Smooth muscle cell (in vitro differentiated cells): ENCODE results near the gene PPP1R13B. TPM values are rescaled to one million over a fixed set of nuclear protein-coding genes. Genes with fewer than 3 reads are reported as not detected.

Experiments used
- DNase-seq: peaks from one replicate; lab custom pipeline; 2025; ENCODE audit not compliant: unreplicated experiment; lab: John Stamatoyannopoulos, UW
- H2AFZ ChIP-seq: fragments of 200-600 bp; sonication (generic); 2 replicates; pipeline ENCODE4 v1.6.0; 2016; ENCODE audit warnings: antibody characterized with exemption, low read depth, mild to moderate bottlenecking
- H3F3A ChIP-seq: fragments of 200-600 bp; sonication (generic); 2 replicates; pipeline ENCODE4 v1.6.0; 2017; ENCODE audit warnings: antibody characterized with exemption, low read depth
- H3K27ac ChIP-seq: fragments of 200-600 bp; sonication (generic); 2 replicates; pipeline ENCODE4 v1.5.1; 2016; ENCODE audit warnings: low read depth, mild to moderate bottlenecking
- H3K27me3 ChIP-seq: fragments of 200-600 bp; sonication (generic); 2 replicates; pipeline ENCODE4 v1.6.1; 2016; ENCODE audit warnings: low read depth, mild to moderate bottlenecking
- H3K36me3 ChIP-seq: fragments of 200-600 bp; sonication (generic); 2 replicates; pipeline ENCODE4 v1.5.1; 2016; ENCODE audit warnings: low read depth
- H3K4me1 ChIP-seq: fragments of 200-600 bp; sonication (generic); 2 replicates; pipeline ENCODE4 v1.5.1; 2016; ENCODE audit warnings: low read depth
- H3K4me2 ChIP-seq: fragments of 200-600 bp; sonication (generic); 2 replicates; pipeline ENCODE4 v1.6.0; 2016; ENCODE audit warnings: mild to moderate bottlenecking
- H3K4me3 ChIP-seq: fragments of 200-600 bp; sonication (generic); 2 replicates; pipeline ENCODE4 v1.5.1; 2016; ENCODE audit warnings: mild to moderate bottlenecking
- H3K79me2 ChIP-seq: fragments of 200-600 bp; sonication (generic); 2 replicates; pipeline ENCODE4 v1.6.0; 2016; ENCODE audit warnings: low read depth, mild to moderate bottlenecking
- H3K9ac ChIP-seq: fragments of 200-600 bp; sonication (generic); 2 replicates; pipeline ENCODE4 v1.6.0; 2016; ENCODE audit warnings: low read depth
- H3K9me3 ChIP-seq: fragments of 200-600 bp; sonication (generic); replicated peaks from 2 replicates; pipeline ENCODE4 v1.5.1; 2016; ENCODE audit warnings: low read depth
- H4K20me1 ChIP-seq: fragments of 200-600 bp; sonication (generic); 2 replicates; pipeline ENCODE4 v1.6.0; 2016; ENCODE audit warnings: low read depth
- WGBS: methylation state at CpG from one replicate; pipeline ENCODE4 v1.1.7; 2016; ENCODE audit warnings: low lambda C conversion rate; 5-methylcytosine and 5-hydroxymethylcytosine counted together
- polyA plus RNA-seq: library from polyadenylated mRNA; unstranded; fragments of >200 nt; fragmentation: Nextera tagmentation; extraction: Ambion mirVana; gene quantifications from 2 replicates; pipeline ENCODE4 v1.2.1, GENCODE V29; 2016
- small RNA-seq: library from RNA; depleted of rRNA; stranded (forward); fragments of <200 nt; gene quantifications from one replicate; pipeline ENCODE3, GENCODE V24; 2014
- total RNA-seq: library from RNA; depleted of rRNA; stranded (reverse); fragments of >200 nt; gene quantifications from 2 replicates; pipeline ENCODE4 v1.2.3, GENCODE V29; 2014
- TF ChIP-seq, protein P1 (sequence below): fragments of 200-600 bp; sonication (generic); IDR thresholded peaks from 2 replicates; pipeline ENCODE4 v1.5.1; 2017; ENCODE audit warnings: borderline replicate concordance, mild to moderate bottlenecking, antibody characterized with exemption; ENCODE audit not compliant: insufficient read depth, poor library complexity, severe bottlenecking

PPP1R13B gene
- total and polyA plus RNA-seq, 2 experiments from 2014 or later: 2.3 to 4.3 TPM

DNA sequence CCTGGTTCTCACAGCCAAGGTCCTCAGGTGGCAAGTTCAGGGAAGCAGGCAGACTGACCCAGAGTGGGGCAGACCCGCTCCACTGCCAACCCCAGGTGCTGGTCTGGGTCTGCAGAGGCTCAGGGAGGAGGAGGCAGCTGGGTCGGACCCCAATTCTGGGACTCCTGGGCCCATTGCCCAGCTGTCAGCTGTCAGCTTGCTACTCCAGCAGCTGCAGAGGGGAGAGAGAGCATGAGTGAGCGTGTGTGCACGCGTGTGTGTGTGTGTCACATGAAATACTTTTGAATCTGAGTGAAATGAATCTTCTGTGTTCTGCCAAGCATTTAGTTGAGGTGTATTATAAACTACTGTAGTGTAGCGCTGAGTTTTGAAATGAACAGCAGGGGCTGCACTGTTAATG lies 162.9 kb downstream of the PPP1R13B start:
- H3K27me3 ChIP-seq: no peaks in the 10 kb centered on the region
- H2AFZ ChIP-seq: no peak overlapping the region
- WGBS: 98% methylated on average over 6 of the region's 6 CpGs
- no peak overlapping the region for H3K27ac ChIP-seq
- H3K4me2 ChIP-seq: no peak overlapping the region
- no peak overlapping the region for H3K9ac ChIP-seq
- H3K4me3 ChIP-seq: no peak overlapping the region
- DNase-seq: no peak
- H3K9me3 ChIP-seq: no peaks in the 10 kb centered on the region
- peaks cover 23% of the 10 kb centered on the region for H3K36me3 ChIP-seq
- H3K79me2 ChIP-seq: peaks cover 31% of the 10 kb centered on the region
- no peaks in the 10 kb centered on the region for H3K4me1 ChIP-seq
- peaks cover 98% of the 10 kb centered on the region for H4K20me1 ChIP-seq
- H3F3A ChIP-seq: peaks cover 3% of the 10 kb centered on the region
- TF ChIP-seq, protein P1, sequence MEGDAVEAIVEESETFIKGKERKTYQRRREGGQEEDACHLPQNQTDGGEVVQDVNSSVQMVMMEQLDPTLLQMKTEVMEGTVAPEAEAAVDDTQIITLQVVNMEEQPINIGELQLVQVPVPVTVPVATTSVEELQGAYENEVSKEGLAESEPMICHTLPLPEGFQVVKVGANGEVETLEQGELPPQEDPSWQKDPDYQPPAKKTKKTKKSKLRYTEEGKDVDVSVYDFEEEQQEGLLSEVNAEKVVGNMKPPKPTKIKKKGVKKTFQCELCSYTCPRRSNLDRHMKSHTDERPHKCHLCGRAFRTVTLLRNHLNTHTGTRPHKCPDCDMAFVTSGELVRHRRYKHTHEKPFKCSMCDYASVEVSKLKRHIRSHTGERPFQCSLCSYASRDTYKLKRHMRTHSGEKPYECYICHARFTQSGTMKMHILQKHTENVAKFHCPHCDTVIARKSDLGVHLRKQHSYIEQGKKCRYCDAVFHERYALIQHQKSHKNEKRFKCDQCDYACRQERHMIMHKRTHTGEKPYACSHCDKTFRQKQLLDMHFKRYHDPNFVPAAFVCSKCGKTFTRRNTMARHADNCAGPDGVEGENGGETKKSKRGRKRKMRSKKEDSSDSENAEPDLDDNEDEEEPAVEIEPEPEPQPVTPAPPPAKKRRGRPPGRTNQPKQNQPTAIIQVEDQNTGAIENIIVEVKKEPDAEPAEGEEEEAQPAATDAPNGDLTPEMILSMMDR: no peak

Small RNA genes lying within 50 kb of the gene (small RNA-seq; reads per million reads assigned to genes)
- gene RF00019 (not detected), gene RF00280 (not detected)

Other genes starting within 250 kb of the PPP1R13B start
- 184 and 224 TPM in 2 replicates for gene KLC1, start 218.4 kb downstream of the PPP1R13B start, total RNA-seq
- 167 and 180 TPM in 2 replicates for gene KLC1, start 218.4 kb downstream of the PPP1R13B start, polyA plus RNA-seq
- 4.9 and 10.5 TPM in 2 replicates for gene XRCC3, start 132.1 kb downstream of the PPP1R13B start, total RNA-seq
- gene XRCC3, start 132.1 kb downstream of the PPP1R13B start, polyA plus RNA-seq: 8.3 and 10.0 TPM in 2 replicates
- 33.9 and 42.6 TPM in 2 replicates for gene ZFYVE21, start 131.8 kb downstream of the PPP1R13B start, total RNA-seq
- 41.5 and 55.9 TPM in 2 replicates for gene ZFYVE21, start 131.8 kb downstream of the PPP1R13B start, polyA plus RNA-seq
- 0.67 and 1.0 TPM in 2 replicates for gene TDRD9, start 80.9 kb upstream of the PPP1R13B start, total RNA-seq
- 0.44 TPM in 1 of 2 replicates, not detected in the other for gene TDRD9, start 80.9 kb upstream of the PPP1R13B start, polyA plus RNA-seq
- not detected in 2 replicates for gene RD3L, start 95.0 kb upstream of the PPP1R13B start, total RNA-seq
- gene RD3L, start 95.0 kb upstream of the PPP1R13B start, polyA plus RNA-seq: not detected in 2 replicates
- gene ASPG, start 238.1 kb upstream of the PPP1R13B start, total RNA-seq: 0.18 and 0.49 TPM in 2 replicates
- gene ASPG, start 238.1 kb upstream of the PPP1R13B start, polyA plus RNA-seq: 0.47 and 1.2 TPM in 2 replicates